PC-9 (cell line): Measurements from ENCODE around the gene HOXA11. TPM values are rescaled to one million over a fixed set of nuclear protein-coding genes. Genes with fewer than 3 reads are reported as not detected.

Experiments used
- BruUV-seq: library from RNA; stranded (reverse); fragments of 400-500 nt; replicated peaks from 2 replicates; lab custom pipeline; 2021; lab: Mats Ljungman, UMichigan
- CTCF ChIA-PET: fragments of 300-600 bp; sonication (Branson Sonifier 250); formaldehyde crosslinking; loops from one replicate; lab custom pipeline; 2022; ENCODE audit warnings: antibody characterized with exemption; lab: Charles Lee
- POLR2A ChIA-PET: fragments of 300-600 bp; sonication (Branson Sonifier 250); formaldehyde crosslinking; loops from one replicate; lab custom pipeline; 2022; ENCODE audit warnings: antibody characterized with exemption; ENCODE audit not compliant: unreplicated experiment; lab: Charles Lee
- DNase-seq, 2 experiments: peaks; one replicate each; pipeline versions ENCODE4 v3.0.0 to v3.0.0-alpha.2; 2015 to 2022; ENCODE audit warnings: mixed read lengths in 1 of 2
- H2AFZ ChIP-seq: fragments of 200-600 bp; sonication (generic); 2 replicates; pipeline ENCODE4 v1.8.1; 2017; ENCODE audit warnings: antibody characterized with exemption
- H3F3A ChIP-seq: fragments of 200-600 bp; sonication (generic); 2 replicates; pipeline ENCODE4 v1.8.1; 2017; ENCODE audit warnings: antibody characterized with exemption, mild to moderate bottlenecking, low read depth; ENCODE audit not compliant: insufficient read depth
- H3K27ac ChIP-seq: fragments of 200-600 bp; sonication (generic); 2 replicates; pipeline ENCODE4 v1.6.1; 2016; ENCODE audit warnings: mixed run types
- H3K27me3 ChIP-seq: fragments of 200-600 bp; sonication (generic); 2 replicates; pipeline ENCODE4 v1.6.1; 2016; ENCODE audit warnings: low read depth, mixed run types; ENCODE audit not compliant: insufficient read depth
- H3K36me3 ChIP-seq: fragments of 200-600 bp; sonication (generic); 2 replicates; pipeline ENCODE4 v1.6.1; 2016; ENCODE audit warnings: low read depth, mixed run types
- H3K4me1 ChIP-seq: fragments of 200-600 bp; sonication (generic); replicated peaks from 2 replicates; pipeline ENCODE4 v1.6.1; 2016; ENCODE audit warnings: mixed run types; ENCODE audit not compliant: insufficient read depth
- H3K4me2 ChIP-seq: fragments of 200-600 bp; sonication (generic); 2 replicates; pipeline ENCODE4 v1.6.1; 2017; ENCODE audit warnings: mixed run types
- H3K4me3 ChIP-seq: fragments of 200-600 bp; sonication (generic); 2 replicates; pipeline ENCODE4 v1.6.1; 2016; ENCODE audit warnings: mixed run types
- H3K79me2 ChIP-seq: fragments of 200-600 bp; sonication (generic); 2 replicates; pipeline ENCODE4 v1.6.1; 2017; ENCODE audit warnings: low read depth, mixed run types
- H3K9me2 ChIP-seq: fragments of 200-600 bp; sonication (generic); 2 replicates; pipeline ENCODE4 v1.8.1; 2017; ENCODE audit warnings: mild to moderate bottlenecking; ENCODE audit not compliant: insufficient read depth
- H3K9me3 ChIP-seq: fragments of 200-600 bp; sonication (generic); 2 replicates; pipeline ENCODE4 v1.8.1; 2016; ENCODE audit warnings: low read depth; ENCODE audit not compliant: insufficient read depth
- H4K20me1 ChIP-seq: fragments of 200-600 bp; sonication (generic); 2 replicates; pipeline ENCODE4 v1.8.1; 2017; ENCODE audit not compliant: insufficient read depth
- CTCF ChIP-seq: fragments of 200-600 bp; sonication (generic); conservative IDR thresholded peaks from 2 replicates; pipeline ENCODE4 v1.6.1; 2017; ENCODE audit warnings: mixed run types, antibody characterized with exemption, mild to moderate bottlenecking, moderate library complexity
- EZH2 ChIP-seq: fragments of 200-600 bp; sonication (generic); IDR thresholded peaks from 2 replicates; pipeline ENCODE4 v1.8.0; 2017; ENCODE audit warnings: antibody characterized with exemption, low read depth
- intact Hi-C: fragments of 100-400 bp; cut with micrococcal nuclease; formaldehyde crosslinking; loops from one replicate; pipeline ENCODE4 v1.10.0; 2022; ENCODE audit not compliant: unreplicated experiment
- total RNA-seq: library from RNA; stranded (reverse); gene quantifications from 2 replicates; pipeline ENCODE4 v1.2.3, GENCODE V29; 2021

HOXA11 gene
- total RNA-seq, 1 experiment from 2014 or later, result 0.26 TPM

DNA sequence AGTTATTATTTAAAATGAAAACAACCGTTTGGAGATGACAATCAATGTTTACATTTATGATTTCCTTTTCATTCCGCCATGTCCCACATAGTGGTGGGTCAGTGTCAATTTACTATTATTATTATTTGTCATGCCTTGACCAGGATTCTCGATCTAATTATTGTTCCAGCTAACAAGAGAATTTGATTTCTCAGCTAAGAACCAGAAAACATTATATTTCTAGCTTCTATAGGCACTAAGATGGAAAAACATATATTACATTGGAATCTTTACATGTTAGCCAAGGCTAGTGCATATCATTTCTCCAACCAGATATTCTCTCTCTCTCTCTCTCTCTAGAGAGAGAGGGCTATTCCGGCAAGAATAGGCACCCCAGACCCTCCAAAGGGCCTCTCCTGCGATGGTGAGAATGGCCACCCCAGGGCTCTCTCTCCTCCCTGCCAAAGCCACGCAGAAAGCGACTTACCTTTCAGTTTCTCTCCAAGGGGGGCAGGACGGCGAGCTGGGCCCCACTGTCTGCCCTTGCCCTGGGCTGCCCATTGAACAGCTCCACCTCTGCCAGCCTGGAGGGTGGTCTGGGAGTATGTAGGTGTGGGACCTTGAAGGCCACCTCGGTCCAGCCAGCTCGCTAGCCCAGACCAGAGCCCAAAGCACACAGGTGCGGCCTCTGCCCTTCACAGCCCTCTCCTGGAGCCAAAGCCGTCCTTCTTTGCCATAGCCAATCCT lies 35.0 kb downstream of the HOXA11 start:
- H3F3A ChIP-seq, result 0 out of 2 replicates have a peak, but pooled peaks cover 4% of the 10 kb centered on the region
- H3K9me3 ChIP-seq, result no peaks in the 10 kb centered on the region
- H3K79me2 ChIP-seq, result no peaks in the 10 kb centered on the region
- H3K4me1 ChIP-seq, result 0 out of 2 replicates have a peak, but pooled peaks cover 11% of the 10 kb centered on the region
- H3K27ac ChIP-seq, result no peak overlapping the region
- peak overlapping the region; percentile 56 for H2AFZ ChIP-seq
- peak overlapping the region; percentile 45 for H3K4me3 ChIP-seq
- intact Hi-C loops, result no loop called here
- H4K20me1 ChIP-seq, result no peaks in the 10 kb centered on the region
- no peaks in the 10 kb centered on the region for H3K36me3 ChIP-seq
- BruUV-seq, result no TSS peak
- CTCF ChIA-PET, result interaction anchor here (0.5 to 0.7 kb wide), 2 partner anchors 475 to 983 kb away, joined by 3 to 5 read pairs; no protein-coding TSS in a partner anchor
- no peak for DNase-seq
- peak overlapping the region; percentile 70 for H3K4me2 ChIP-seq
- H3K27me3 ChIP-seq, result no peaks in the 10 kb centered on the region
- H3K9me2 ChIP-seq, result no peaks in the 10 kb centered on the region
- POLR2A ChIA-PET, result no interaction called here
- TF ChIP-seq CTCF, result no peak
- TF ChIP-seq EZH2, result no peak

- no peak for DNase-seq
- 0 out of 2 replicates have a peak, but pooled peaks cover 11% of the 10 kb centered on the region for H3K4me1 ChIP-seq
- intact Hi-C loops, result no loop called here
- H2AFZ ChIP-seq, result no peak overlapping the region
- no TSS peak for BruUV-seq
- H3K27me3 ChIP-seq, result no peaks in the 10 kb centered on the region
- no peak for TF ChIP-seq CTCF
- no peak for TF ChIP-seq EZH2
- H3F3A ChIP-seq, result 0 out of 2 replicates have a peak, but pooled peaks cover 4% of the 10 kb centered on the region
- H3K79me2 ChIP-seq, result no peaks in the 10 kb centered on the region
- ChIA-PET POLR2A (interaction anchor here (0.6 kb wide), 1 partner anchor 561 kb away, joined by 3 read pairs; no protein-coding TSS in a partner anchor), CTCF (no interaction called here)
- no peaks in the 10 kb centered on the region for H4K20me1 ChIP-seq
- H3K27ac ChIP-seq, result no peak overlapping the region
- H3K4me2 ChIP-seq, result peak overlapping the region; percentile 70
- H3K9me2 ChIP-seq, result no peaks in the 10 kb centered on the region
- H3K9me3 ChIP-seq, result no peaks in the 10 kb centered on the region
- no peaks in the 10 kb centered on the region for H3K36me3 ChIP-seq
- peak overlapping the region; percentile 45; the same call in 1 of the 2 replicates for H3K4me3 ChIP-seq
Measured at GRCh38 chr7:27148756-27149641, 36.0 kb downstream of the HOXA11 start.
